CD4-positive, alpha-beta memory T cell (primary cell): ENCODE results near the gene TMEM163. TPM values are rescaled to one million over a fixed set of nuclear protein-coding genes. Genes with fewer than 3 reads are reported as not detected.
"Not testable (repeated sequence)": the region's sequence is repeated elsewhere in the genome, so short reads cannot be mapped to it uniquely, and the experiment has no call there.

Experiments
- CTCF ChIA-PET: fragments of 350-600 bp; sonication (Branson Sonifier 250); formaldehyde crosslinking; loops from one replicate; lab custom pipeline; 2021; ENCODE audit warnings: inconsistent platforms; ENCODE audit not compliant: partially characterized antibody; lab: Charles Lee
- POLR2A ChIA-PET: fragments of 350-600 bp; sonication (Branson Sonifier 250); formaldehyde crosslinking; loops from one replicate; lab custom pipeline; 2021; ENCODE audit not compliant: partially characterized antibody; lab: Charles Lee
- DNase-seq, 5 donors: peaks; one replicate each; pipeline versions ENCODE4 v3.0.0 to v3.0.0-alpha.2; 2020 to 2022; ENCODE audit warnings: mixed read lengths in 1 of 5
- H3K27ac ChIP-seq: one replicate; pipeline ENCODE4 v1.7.0; 2013; ENCODE audit warnings: low read depth, low read length
- H3K27me3 ChIP-seq: 2 replicates; pipeline ENCODE4 v1.7.0; 2013; ENCODE audit warnings: mild to moderate bottlenecking, low read length, moderate library complexity; ENCODE audit not compliant: insufficient read depth
- H3K36me3 ChIP-seq: 2 replicates; pipeline ENCODE4 v1.7.0; 2013; ENCODE audit warnings: mild to moderate bottlenecking, low read length, moderate library complexity; ENCODE audit not compliant: insufficient read depth
- H3K4me1 ChIP-seq: 2 replicates; pipeline ENCODE4 v1.7.0; 2013; ENCODE audit warnings: mild to moderate bottlenecking, low read length, moderate library complexity; ENCODE audit not compliant: insufficient read depth
- H3K4me3 ChIP-seq, 2 donors: one replicate each; pipeline ENCODE4 v1.7.0; 2013; ENCODE audit warnings: low read length in 2 of 2, mild to moderate bottlenecking in 1 of 2
- H3K9me3 ChIP-seq, 2 donors: one replicate each; pipeline ENCODE4 v1.7.0; 2013; ENCODE audit warnings: low read length in 2 of 2, control low read depth in 1 of 2; ENCODE audit not compliant: control insufficient read depth in 1 of 2
- H3K27ac Mint-ChIP-seq, 7 donors: one replicate each; pipeline ENCODE4 v1.8.0; 2020 to 2021; ENCODE audit warnings: mixed read lengths in 7 of 7, mild to moderate bottlenecking in 6 of 7, inconsistent platforms in 3 of 7, moderate library complexity in 3 of 7
- H3K27me3 Mint-ChIP-seq, 2 donors: one replicate each; pipeline ENCODE4 v1.8.0; 2020 to 2021; ENCODE audit warnings: mixed read lengths in 2 of 2
- H3K36me3 Mint-ChIP-seq, 2 donors: one replicate each; pipeline ENCODE4 v1.8.0; 2020 to 2021; ENCODE audit warnings: mixed read lengths in 2 of 2, inconsistent platforms in 1 of 2, mild to moderate bottlenecking in 1 of 2
- H3K4me1 Mint-ChIP-seq, 4 donors: one replicate each; pipeline ENCODE4 v1.8.0; 2020 to 2021; ENCODE audit warnings: mixed read lengths in 4 of 4, mild to moderate bottlenecking in 1 of 4
- H3K4me3 Mint-ChIP-seq, 8 donors: one replicate each; pipeline ENCODE4 v1.8.0; 2020 to 2021; ENCODE audit warnings: mixed read lengths in 8 of 8, mild to moderate bottlenecking in 7 of 8, moderate library complexity in 6 of 8, inconsistent platforms in 3 of 8
- H3K9me3 Mint-ChIP-seq, 8 donors: one replicate each; pipeline ENCODE4 v1.8.0; 2020 to 2021; ENCODE audit warnings: mixed read lengths in 8 of 8, mild to moderate bottlenecking in 5 of 8, inconsistent platforms in 3 of 8, moderate library complexity in 1 of 8
- intact Hi-C: fragments of 100-400 bp; cut with micrococcal nuclease; formaldehyde crosslinking; loops from one replicate; pipeline ENCODE4 v1.15.1; 2023
- polyA plus RNA-seq, 2 donors: library from polyadenylated mRNA; unstranded; fragments of 300-500 nt; fragmentation: Illumina TruSeq; gene quantifications; one replicate each; pipeline ENCODE4 v1.2.3, GENCODE V29; 2021
- total RNA-seq, 2 experiments: library from RNA; stranded (reverse); gene quantifications; one replicate each; pipeline ENCODE4 v1.2.3, GENCODE V29; 2021

The TMEM163 gene
- total and polyA plus RNA-seq, 4 experiments from 2014 or later, result 0.47 TPM; not detected in 3

DNA sequence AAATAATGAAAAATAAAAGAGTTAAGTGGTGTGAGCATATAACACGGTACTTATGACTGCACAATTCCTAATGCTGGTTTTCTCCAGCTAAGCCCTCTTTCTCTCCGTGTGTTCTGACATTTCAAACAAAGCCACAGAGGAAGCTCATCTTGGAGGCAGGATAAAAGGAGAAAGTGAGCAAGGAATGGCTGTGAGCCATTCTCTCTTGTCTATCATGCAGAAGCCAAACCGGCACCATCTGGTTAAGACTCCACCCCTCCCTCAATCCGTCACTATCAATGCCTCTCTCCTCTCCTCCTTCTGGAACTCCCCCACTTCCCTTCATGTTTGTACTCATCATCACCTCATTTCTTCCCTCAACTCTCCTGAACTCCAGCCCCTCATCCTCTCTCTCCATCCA is 210.4 kb downstream of the TMEM163 start:
- Histone ChIP-seq H3K4me3 (no peak overlapping the region), H3K4me1 (no peaks in the 10 kb centered on the region), H3K36me3 (no peaks in the 10 kb centered on the region), H3K9me3 (no peaks in the 10 kb centered on the region), H3K27ac (no peak overlapping the region), H3K27me3 (no peaks in the 10 kb centered on the region)
- intact Hi-C loops, result no loop called here
- CTCF ChIA-PET, result no interaction called here
- H3K9me3 Mint-ChIP-seq, result peaks cover 0 to 5% (median 0%) of the 10 kb centered on the region in 8 donors
- no peaks in the 10 kb centered on the region for H3K36me3 Mint-ChIP-seq
- no peak overlapping the region for H3K4me3 Mint-ChIP-seq
- POLR2A ChIA-PET, result no interaction called here
- no peak overlapping the region for H3K27ac Mint-ChIP-seq
- H3K27me3 Mint-ChIP-seq, result no peaks in the 10 kb centered on the region
- DNase-seq, result no peak
- H3K4me1 Mint-ChIP-seq, result peaks cover 0 to 7% (median 4%) of the 10 kb centered on the region in 4 donors

DNA sequence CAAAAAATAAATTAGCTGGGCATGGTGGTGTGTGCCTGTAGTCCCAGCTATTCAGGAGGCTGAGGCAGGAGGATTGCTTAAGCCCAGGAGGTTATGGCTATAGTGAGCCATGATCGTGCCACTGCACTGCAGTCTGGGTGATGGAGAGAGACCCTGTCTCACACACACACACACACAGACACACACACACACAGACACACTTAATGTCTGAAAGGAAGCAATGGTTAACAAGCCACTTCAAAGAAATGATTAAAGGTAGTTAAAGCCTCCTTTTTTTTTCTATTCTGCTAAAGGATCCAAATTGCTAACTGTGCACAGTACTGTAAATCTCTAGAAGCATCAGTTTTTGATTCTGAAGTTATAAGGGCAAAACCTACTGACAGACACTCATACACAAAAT is 211.1 kb downstream of the TMEM163 start:
- H3K9me3 Mint-ChIP-seq, result peaks cover 0 to 5% (median 0%) of the 10 kb centered on the region in 8 donors
- no peaks in the 10 kb centered on the region for H3K27me3 Mint-ChIP-seq
- H3K4me3 Mint-ChIP-seq, result no peak overlapping the region
- no peak overlapping the region for H3K4me3 ChIP-seq
- H3K36me3 Mint-ChIP-seq, result no peaks in the 10 kb centered on the region
- no peak overlapping the region for H3K27ac Mint-ChIP-seq
- H3K4me1 ChIP-seq, result no peaks in the 10 kb centered on the region
- H3K36me3 ChIP-seq, result no peaks in the 10 kb centered on the region
- H3K4me1 Mint-ChIP-seq, result peaks cover 0 to 7% (median 4%) of the 10 kb centered on the region in 4 donors
- ChIA-PET POLR2A (no interaction called here), CTCF (no interaction called here)
- H3K9me3 ChIP-seq, result no peaks in the 10 kb centered on the region
- DNase-seq, result peak in 1 of 5 donors; percentile 4
- H3K27me3 ChIP-seq, result no peaks in the 10 kb centered on the region
- no peak overlapping the region for H3K27ac ChIP-seq
- intact Hi-C loops, result no loop called here

DNA sequence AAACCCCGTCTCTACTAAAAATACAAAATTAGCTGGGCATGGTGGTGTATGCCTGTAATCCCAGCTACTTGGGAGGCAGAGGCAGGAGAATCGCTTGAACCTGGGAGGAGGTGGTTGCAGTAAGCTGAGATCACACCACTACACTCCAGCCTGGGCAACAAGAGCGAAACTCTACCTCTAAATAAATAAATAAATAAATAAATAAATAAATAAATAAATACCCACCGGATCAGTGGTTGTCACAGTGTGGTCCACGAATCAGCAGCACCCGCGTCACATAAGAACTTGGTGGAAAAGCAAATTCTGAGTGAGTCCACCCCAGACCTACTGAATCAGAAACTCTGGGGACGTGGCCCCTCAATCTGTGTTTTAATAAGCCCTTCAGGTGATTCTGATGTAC is 211.6 kb downstream of the TMEM163 start:
- DNase-seq, CTCF ChIA-PET, POLR2A ChIA-PET, H3K36me3 Mint-ChIP-seq, H3K36me3 ChIP-seq, H3K27ac ChIP-seq, H3K9me3 Mint-ChIP-seq, H3K27ac Mint-ChIP-seq, H3K27me3 ChIP-seq, H3K4me3 ChIP-seq, H3K27me3 Mint-ChIP-seq, intact Hi-C loops, H3K4me1 ChIP-seq, H3K4me1 Mint-ChIP-seq, H3K9me3 ChIP-seq, H3K4me3 Mint-ChIP-seq: not testable (repeated sequence)

DNA sequence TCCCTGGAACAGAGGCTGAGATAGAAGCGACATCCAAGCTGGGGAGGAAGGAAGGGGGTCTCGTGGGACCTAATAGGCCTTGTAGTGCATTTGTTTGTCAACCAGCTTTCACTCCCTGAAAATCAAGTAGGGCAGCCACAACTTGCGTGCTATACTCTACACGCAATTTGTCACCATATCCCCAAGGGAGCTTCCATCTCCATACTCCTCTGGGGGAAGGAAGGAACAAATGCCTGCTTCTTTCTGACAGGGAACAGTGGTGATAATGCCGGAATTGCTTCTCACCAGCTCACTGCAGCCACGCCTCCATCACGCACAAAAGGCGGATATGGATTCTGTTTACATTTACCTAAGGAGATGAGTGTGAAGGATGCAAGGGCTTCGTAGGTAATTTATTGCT is 213.4 kb downstream of the TMEM163 start:
- H3K4me3 Mint-ChIP-seq, result no peak overlapping the region
- no peak overlapping the region for H3K27ac Mint-ChIP-seq
- H3K36me3 Mint-ChIP-seq, result no peaks in the 10 kb centered on the region
- peaks cover 0 to 7% (median 4%) of the 10 kb centered on the region in 4 donors for H3K4me1 Mint-ChIP-seq
- no peaks in the 10 kb centered on the region for H3K9me3 ChIP-seq
- CTCF ChIA-PET, result no interaction called here
- H3K36me3 ChIP-seq, result no peaks in the 10 kb centered on the region
- H3K27me3 Mint-ChIP-seq, result peaks cover 1 to 2% of the 10 kb centered on the region in 2 donors
- no peak overlapping the region for H3K4me3 ChIP-seq
- peaks cover 6% of the 10 kb centered on the region for H3K27me3 ChIP-seq
- no peaks in the 10 kb centered on the region for H3K4me1 ChIP-seq
- no peak for DNase-seq
- intact Hi-C loops, result no loop called here
- H3K27ac ChIP-seq, result no peak overlapping the region
- peaks cover 0 to 3% (median 0%) of the 10 kb centered on the region in 8 donors for H3K9me3 Mint-ChIP-seq
- POLR2A ChIA-PET, result no interaction called here

DNA sequence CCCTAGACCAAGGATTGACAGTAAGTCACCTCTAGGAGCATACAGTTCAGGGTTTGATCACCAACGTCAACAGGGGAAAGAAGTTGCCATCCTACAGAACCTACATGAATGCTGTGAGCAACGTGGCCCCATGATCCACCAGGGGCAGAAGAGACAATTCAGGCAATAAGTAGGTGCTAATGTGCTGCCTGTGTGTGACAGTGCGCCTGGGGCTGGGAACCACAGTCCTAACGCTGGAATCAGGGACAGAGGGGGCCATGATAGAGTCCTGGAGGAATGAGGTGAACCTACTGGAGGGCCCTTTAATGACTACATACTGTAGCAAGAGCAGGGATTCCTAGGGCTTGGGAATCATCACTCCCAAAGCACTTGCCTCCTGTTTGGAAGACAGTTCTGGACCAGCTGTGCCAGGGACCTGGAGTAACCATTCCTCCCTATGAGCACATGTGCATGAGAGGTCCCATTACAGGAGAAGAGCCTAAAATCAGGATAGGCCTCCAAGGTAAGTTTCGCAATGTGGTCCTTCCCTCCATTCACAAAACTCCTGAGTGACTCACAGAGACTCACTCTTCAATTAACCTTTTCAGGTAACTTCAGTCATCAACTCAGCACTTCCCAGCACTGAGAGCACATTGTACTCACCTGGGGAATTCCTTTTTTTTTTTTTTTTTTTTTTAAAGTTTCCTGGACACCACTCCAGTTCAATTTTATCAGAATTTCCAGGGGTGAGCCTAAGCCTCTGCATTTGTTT is 214.0 kb downstream of the TMEM163 start:
- ChIA-PET POLR2A (no interaction called here), CTCF (no interaction called here)
- Histone ChIP-seq H3K4me3 (no peak overlapping the region), H3K27ac (no peak overlapping the region), H3K36me3 (no peaks in the 10 kb centered on the region), H3K9me3 (no peaks in the 10 kb centered on the region), H3K27me3 (peaks cover 6% of the 10 kb centered on the region), H3K4me1 (no peaks in the 10 kb centered on the region)
- Mint-ChIP-seq H3K4me1 (peaks cover 0 to 7% (median 4%) of the 10 kb centered on the region in 4 donors), H3K4me3 (no peak overlapping the region), H3K27ac (no peak overlapping the region), H3K27me3 (peaks cover 1 to 2% of the 10 kb centered on the region in 2 donors), H3K36me3 (no peaks in the 10 kb centered on the region), H3K9me3 (peaks cover 0 to 3% (median 0%) of the 10 kb centered on the region in 8 donors)
- no peak for DNase-seq
- intact Hi-C loops, result no loop called here

DNA sequence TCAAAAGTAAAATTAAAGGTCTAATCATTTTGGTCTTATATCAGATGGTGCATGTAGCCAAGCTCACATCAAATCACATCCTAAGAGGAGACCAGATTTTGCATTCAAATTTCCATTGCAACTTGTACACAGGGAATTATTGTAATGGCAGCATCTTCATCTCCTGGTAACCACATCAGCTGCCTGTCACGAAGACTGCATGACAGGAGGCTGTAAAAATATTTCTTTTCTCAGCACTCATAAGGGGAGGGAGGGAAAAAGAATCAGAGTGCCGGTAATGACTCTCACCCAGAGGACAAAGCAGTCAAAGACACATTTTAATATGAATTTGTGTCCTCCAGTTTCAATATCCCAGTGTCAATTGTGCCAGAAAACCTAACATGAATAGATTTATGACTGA is 216.7 kb downstream of the TMEM163 start:
- Histone ChIP-seq H3K4me3 (no peak overlapping the region), H3K36me3 (no peaks in the 10 kb centered on the region), H3K4me1 (no peaks in the 10 kb centered on the region), H3K27ac (no peak overlapping the region), H3K27me3 (peaks cover 6% of the 10 kb centered on the region), H3K9me3 (no peaks in the 10 kb centered on the region)
- Mint-ChIP-seq H3K36me3 (no peaks in the 10 kb centered on the region), H3K9me3 (peaks cover 0 to 3% (median 0%) of the 10 kb centered on the region in 8 donors), H3K27me3 (peaks cover 1 to 2% of the 10 kb centered on the region in 2 donors), H3K4me3 (no peak overlapping the region), H3K4me1 (no peaks in the 10 kb centered on the region), H3K27ac (no peak overlapping the region)
- intact Hi-C loops, result no loop called here
- CTCF ChIA-PET, result interaction anchor here (2.2 kb wide), 1 partner anchor 11 kb away, joined by 5 read pairs; no protein-coding TSS in a partner anchor
- no peak for DNase-seq
- POLR2A ChIA-PET, result no interaction called here

DNA sequence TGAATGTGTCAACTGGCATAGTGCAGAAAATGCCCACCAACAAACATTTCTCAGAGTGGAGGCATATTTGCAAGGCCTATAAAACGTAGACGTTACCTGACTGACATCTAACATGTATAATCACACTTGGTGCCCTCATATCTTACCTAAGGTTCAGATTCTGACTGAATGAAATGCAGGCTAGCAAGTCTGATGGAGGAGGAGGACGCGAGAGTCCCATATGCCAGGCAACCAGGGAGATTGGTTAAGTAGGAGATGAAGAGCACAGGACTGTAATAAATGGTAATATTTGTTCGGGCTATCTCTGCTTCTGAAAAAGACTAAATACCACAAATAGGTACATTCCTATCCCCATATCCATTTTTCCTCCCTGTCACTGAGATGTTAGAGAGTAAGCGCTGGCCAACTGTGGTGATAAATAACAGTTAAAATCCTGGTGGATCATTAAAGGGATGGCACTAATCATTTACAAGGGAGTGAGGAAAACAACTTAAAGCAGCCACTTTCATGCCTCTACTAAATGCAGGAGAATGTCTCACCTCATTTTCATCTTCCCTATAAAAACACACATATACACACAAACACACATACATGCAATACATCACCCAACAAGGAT is 217.2 kb downstream of the TMEM163 start:
- Histone ChIP-seq H3K9me3 (no peaks in the 10 kb centered on the region), H3K27ac (no peak overlapping the region), H3K4me1 (no peaks in the 10 kb centered on the region), H3K4me3 (no peak overlapping the region), H3K36me3 (no peaks in the 10 kb centered on the region), H3K27me3 (peaks cover 6% of the 10 kb centered on the region)
- Mint-ChIP-seq H3K36me3 (no peaks in the 10 kb centered on the region), H3K9me3 (peaks cover 0 to 3% (median 0%) of the 10 kb centered on the region in 8 donors), H3K27me3 (peaks cover 1 to 2% of the 10 kb centered on the region in 2 donors), H3K27ac (no peak overlapping the region), H3K4me1 (no peaks in the 10 kb centered on the region), H3K4me3 (no peak overlapping the region)
- ChIA-PET POLR2A (no interaction called here), CTCF (interaction anchor here (2.2 kb wide), 1 partner anchor 11 kb away, joined by 5 read pairs; no protein-coding TSS in a partner anchor)
- intact Hi-C loops, result no loop called here
- no peak for DNase-seq
